Measurements from ENCODE around the gene FAM227B.

GRCh38 chr15:49423021-49423420, 197.6 kb downstream of the FAM227B start, which contains the start of gene FGF7:
- TF ChIP-seq CTCF (IDR thresholded peaks at IDR 0.05) (no peak), POLR2A (IDR thresholded peaks at IDR 0.05) (no peak), POLR2AphosphoS5 (IDR thresholded peaks at IDR 0.05) (no peak)
